BE2C (cell line): ENCODE measurements around the gene ADAMTS16.

Source experiments
- DNase-seq: peaks from one replicate; pipeline ENCODE4 v3.0.0-alpha.2; 2020
- H3K27me3 ChIP-seq: fragments of 250-450 bp; sonication (Bioruptor Pico); 2 replicates; pipeline ENCODE4 v1.5.1; 2020; ENCODE audit warnings: mild to moderate bottlenecking
- H3K36me3 ChIP-seq: fragments of 250-450 bp; sonication (Bioruptor Pico); 2 replicates; pipeline ENCODE4 v1.5.1; 2020; ENCODE audit warnings: mild to moderate bottlenecking
- H3K4me1 ChIP-seq: fragments of 250-450 bp; sonication (Bioruptor Pico); 2 replicates; pipeline ENCODE4 v1.5.1; 2020
- H3K4me3 ChIP-seq: 2 replicates; pipeline ENCODE4 v1.5.1; 2011; ENCODE audit warnings: low read depth, low read length
- H3K9me3 ChIP-seq: fragments of 250-450 bp; sonication (Bioruptor Pico); 2 replicates; pipeline ENCODE4 v1.5.1; 2020
- TF ChIP-seq, protein P1 (sequence below): IDR thresholded peaks from 2 replicates; pipeline ENCODE4 v1.5.1; 2012; ENCODE audit warnings: mild to moderate bottlenecking, low read depth, low read length

ADAMTS16 gene

DNA sequence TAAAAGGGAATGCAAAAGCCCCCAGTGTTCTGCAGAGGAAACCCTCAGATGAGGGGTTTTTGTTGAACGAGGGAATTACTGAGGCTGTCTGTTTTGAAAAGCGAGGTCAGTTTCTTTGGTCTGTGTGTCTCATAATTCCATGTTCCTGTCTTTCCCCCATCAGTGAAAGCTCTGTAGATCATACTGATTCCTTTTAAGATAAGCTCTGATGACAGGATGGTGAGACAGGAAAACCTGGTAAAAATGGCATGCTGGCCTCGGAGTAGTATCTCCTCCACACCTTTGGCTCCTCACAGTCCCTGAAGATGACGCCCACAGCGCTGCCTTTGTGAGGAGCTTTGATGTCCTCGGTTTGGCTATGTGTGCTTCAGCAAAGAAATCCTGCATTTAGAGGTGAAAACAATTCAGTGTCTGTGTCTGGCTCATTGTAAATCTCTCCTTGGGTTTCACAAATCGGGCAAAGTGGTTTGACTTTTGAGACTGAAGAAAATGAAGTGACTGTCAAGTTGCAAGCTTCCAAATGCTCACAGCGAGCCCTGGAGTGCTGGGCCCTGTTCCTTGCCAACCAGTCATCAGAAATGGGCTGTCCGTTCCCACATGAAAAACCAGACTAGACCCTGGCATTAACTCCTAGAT is 157.4 kb downstream of the ADAMTS16 start:
- H3K4me3 ChIP-seq = no peak overlapping the region
- H3K36me3 ChIP-seq = no peaks in the 10 kb centered on the region
- H3K9me3 ChIP-seq = no peaks in the 10 kb centered on the region
- no peak for DNase-seq
- H3K27me3 ChIP-seq = no peaks in the 10 kb centered on the region
- H3K4me1 ChIP-seq = peaks cover 37% of the 10 kb centered on the region
- TF ChIP-seq, protein P1, sequence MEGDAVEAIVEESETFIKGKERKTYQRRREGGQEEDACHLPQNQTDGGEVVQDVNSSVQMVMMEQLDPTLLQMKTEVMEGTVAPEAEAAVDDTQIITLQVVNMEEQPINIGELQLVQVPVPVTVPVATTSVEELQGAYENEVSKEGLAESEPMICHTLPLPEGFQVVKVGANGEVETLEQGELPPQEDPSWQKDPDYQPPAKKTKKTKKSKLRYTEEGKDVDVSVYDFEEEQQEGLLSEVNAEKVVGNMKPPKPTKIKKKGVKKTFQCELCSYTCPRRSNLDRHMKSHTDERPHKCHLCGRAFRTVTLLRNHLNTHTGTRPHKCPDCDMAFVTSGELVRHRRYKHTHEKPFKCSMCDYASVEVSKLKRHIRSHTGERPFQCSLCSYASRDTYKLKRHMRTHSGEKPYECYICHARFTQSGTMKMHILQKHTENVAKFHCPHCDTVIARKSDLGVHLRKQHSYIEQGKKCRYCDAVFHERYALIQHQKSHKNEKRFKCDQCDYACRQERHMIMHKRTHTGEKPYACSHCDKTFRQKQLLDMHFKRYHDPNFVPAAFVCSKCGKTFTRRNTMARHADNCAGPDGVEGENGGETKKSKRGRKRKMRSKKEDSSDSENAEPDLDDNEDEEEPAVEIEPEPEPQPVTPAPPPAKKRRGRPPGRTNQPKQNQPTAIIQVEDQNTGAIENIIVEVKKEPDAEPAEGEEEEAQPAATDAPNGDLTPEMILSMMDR = no peak

DNA sequence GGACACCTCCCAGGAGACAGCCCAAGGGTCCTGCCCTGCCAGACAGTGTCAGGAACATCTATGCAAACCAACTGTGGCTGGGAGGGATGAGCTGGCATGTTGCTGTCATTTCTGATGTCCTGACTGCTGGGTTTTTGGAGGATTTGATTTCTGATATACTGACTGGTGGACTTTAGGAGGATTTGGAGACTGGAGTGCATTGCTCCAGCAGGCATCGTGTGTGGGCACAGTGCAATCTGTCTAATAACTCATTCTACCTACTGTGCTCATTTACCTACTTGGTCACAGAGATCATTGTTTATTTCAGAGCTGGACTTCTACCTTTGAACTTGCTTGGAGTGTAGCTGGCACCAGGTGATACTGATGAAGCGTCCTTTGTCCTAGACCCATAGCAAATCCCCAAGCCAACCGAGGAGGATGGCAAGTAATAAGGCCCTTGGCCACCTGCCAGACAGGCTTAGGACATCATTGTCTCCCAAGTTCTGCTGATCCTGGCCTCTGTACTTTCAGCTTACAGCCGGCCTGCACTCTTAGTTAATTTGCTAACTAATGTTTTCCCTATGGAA is 158.0 kb downstream of the ADAMTS16 start:
- TF ChIP-seq, protein P1 = no peak
- Histone ChIP-seq H3K27me3 (no peaks in the 10 kb centered on the region), H3K9me3 (no peaks in the 10 kb centered on the region), H3K4me1 (peaks cover 37% of the 10 kb centered on the region), H3K4me3 (no peak overlapping the region), H3K36me3 (no peaks in the 10 kb centered on the region)
- peak; percentile 66 for DNase-seq

DNA sequence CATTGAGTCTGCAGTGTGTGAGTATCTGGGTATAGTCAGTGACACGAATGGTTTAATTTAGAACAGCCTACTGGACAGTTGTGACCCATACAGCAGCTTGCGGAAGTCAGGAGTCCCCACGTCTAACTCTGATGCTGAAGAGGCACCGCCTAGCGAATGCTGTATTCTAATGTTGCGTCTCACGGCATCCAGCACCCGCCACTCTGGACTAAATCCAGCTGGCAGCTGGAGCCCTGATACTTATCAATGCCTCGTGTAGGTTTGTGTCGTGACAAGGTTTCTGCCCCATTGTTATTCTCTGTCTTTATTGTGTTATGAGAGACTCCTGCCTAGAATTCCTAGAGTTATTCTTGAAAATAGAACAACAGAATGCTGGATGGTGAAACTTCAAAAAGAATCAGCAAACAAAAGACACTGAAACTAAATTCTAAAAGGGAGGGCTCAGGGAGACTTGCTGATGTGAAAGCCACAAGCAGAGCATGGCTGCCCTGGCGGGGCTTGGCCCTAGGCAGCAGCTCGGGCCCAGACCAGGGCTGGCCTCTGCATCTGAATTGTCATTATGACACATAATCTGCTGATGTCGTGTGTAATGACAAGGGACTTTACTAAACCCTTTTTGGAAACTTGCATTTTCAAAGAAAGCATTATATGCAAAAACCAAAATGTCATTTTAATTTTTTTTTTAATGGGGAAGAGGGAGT is 158.9 kb downstream of the ADAMTS16 start:
- peak; percentile 86 for DNase-seq
- no peaks in the 10 kb centered on the region for H3K9me3 ChIP-seq
- no peak overlapping the region for H3K4me3 ChIP-seq
- peaks cover 37% of the 10 kb centered on the region for H3K4me1 ChIP-seq
- no peaks in the 10 kb centered on the region for H3K36me3 ChIP-seq
- TF ChIP-seq, protein P1 = no peak
- no peaks in the 10 kb centered on the region for H3K27me3 ChIP-seq

DNA sequence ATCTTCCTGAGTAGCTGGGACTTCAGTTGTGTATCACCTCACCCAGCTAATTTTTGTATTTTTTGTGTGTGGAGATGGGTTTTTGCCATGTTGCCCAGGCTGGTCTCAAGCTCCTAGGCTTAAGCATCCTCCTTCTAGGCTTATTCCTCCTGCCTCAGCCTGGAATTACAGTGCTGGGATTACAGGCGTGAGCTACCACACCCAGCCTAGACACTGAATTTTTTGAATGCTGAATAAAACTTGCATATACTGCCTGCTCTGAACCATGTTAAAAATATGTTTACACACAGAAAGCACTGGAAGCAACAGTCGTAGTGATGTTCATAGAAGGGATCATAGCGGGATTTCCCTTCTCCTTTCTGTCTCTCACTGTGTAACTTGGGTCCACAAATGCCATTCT is 161.0 kb downstream of the ADAMTS16 start:
- Histone ChIP-seq H3K27me3 (no peaks in the 10 kb centered on the region), H3K4me1 (peaks cover 27% of the 10 kb centered on the region), H3K36me3 (no peaks in the 10 kb centered on the region), H3K9me3 (no peaks in the 10 kb centered on the region), H3K4me3 (no peak overlapping the region)
- DNase-seq = no peak
- TF ChIP-seq, protein P1 = no peak

DNA sequence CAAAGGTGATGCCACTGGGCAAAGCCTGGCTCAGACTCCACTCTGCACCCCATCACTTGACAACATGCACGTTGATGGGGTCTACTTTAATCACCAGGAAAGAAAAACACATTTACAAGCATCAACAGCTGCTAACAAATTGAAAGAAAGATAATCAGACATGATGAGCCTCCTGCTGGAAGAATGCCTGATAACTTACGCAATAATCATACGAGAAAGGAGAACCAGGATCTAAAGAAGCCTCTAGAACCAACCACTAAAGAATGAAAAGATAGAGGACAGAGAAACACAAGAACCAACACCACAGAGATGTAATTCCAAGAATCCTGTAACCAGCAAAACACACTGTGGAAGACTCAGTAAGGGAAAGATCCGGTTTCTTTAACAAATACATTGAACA is 162.1 kb downstream of the ADAMTS16 start:
- H3K27me3 ChIP-seq = no peaks in the 10 kb centered on the region
- no peak overlapping the region for H3K4me3 ChIP-seq
- no peaks in the 10 kb centered on the region for H3K9me3 ChIP-seq
- no peak for DNase-seq
- H3K4me1 ChIP-seq = peaks cover 23% of the 10 kb centered on the region
- H3K36me3 ChIP-seq = no peaks in the 10 kb centered on the region
- TF ChIP-seq, protein P1 = no peak

DNA sequence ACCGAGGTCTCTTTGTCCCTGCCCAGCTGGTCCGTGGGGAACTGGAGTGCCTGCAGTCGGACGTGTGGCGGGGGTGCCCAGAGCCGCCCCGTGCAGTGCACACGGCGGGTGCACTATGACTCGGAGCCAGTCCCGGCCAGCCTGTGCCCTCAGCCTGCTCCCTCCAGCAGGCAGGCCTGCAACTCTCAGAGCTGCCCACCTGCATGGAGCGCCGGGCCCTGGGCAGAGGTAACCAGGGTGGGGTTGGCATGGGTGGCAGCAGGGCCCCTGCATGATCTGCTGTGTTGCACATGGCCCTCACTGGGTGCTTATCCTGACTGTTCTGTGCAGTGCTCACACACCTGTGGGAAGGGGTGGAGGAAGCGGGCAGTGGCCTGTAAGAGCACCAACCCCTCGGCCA is 163.1 kb downstream of the ADAMTS16 start:
- Histone ChIP-seq H3K9me3 (no peaks in the 10 kb centered on the region), H3K4me1 (peaks cover 13% of the 10 kb centered on the region)

More for the DNA sequence above, 163.1 kb downstream of the ADAMTS16 start:
- no peak for DNase-seq
- Histone ChIP-seq H3K27me3 (no peaks in the 10 kb centered on the region), H3K36me3 (no peaks in the 10 kb centered on the region), H3K4me3 (no peak overlapping the region)
- TF ChIP-seq, protein P1 = no peak
